GM19351 (cell line): ENCODE data around the gene HS6ST1.

Experiments used
- ATAC-seq: cut with Tn5 transposase; IDR thresholded peaks from one replicate; pipeline ENCODE4 v1.9.1; 2021; ENCODE audit warnings: mild to moderate bottlenecking, moderate library complexity; ENCODE audit not compliant: unreplicated experiment

The HS6ST1 gene

DNA sequence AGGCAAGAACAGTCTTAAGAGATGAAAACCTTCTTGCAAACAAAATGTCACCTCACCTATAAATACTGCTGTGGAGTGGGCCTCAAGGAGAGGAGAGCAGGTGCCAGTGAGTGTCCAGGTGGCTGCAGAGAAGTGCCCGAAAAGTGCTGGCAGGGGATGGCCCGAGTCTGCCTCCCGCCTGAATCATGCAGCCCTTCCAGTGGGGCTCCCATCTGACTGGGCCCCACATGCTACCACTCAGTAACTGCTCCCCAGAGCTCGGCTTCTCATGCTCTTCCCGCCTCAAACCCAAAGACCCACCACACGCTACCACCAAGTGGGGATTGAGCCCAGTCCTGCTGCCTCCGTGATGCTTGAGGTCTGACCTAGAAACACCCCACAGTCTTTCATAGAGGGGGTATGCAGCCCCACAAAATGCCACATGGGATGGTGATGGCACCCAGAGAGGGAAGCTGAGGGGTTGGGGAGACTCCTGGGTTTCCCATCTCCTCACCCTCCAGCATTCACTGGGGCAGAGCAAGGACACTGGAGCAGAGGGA is 7.4 kb downstream of the HS6ST1 start:
- no peak for ATAC-seq

DNA sequence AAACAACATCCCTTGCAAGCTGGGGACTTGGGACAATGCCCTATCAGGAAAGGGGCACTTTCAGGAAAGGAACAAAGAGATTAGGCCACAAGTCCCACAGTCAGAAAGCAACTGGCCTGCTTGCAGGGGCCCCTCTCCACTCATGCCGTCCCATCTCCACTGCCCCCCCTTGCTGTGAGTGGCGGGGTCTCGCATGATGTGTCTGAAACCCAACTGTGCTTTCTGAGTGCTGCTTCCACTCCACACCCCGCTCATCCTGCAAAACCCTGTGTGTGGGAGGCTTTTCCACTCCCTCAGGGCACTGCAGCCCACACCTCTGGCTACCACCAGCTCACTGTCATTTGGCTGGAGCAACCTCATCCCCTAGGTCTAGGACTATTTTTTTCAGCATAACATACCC is 7.9 kb downstream of the HS6ST1 start:
- ATAC-seq = no peak

DNA sequence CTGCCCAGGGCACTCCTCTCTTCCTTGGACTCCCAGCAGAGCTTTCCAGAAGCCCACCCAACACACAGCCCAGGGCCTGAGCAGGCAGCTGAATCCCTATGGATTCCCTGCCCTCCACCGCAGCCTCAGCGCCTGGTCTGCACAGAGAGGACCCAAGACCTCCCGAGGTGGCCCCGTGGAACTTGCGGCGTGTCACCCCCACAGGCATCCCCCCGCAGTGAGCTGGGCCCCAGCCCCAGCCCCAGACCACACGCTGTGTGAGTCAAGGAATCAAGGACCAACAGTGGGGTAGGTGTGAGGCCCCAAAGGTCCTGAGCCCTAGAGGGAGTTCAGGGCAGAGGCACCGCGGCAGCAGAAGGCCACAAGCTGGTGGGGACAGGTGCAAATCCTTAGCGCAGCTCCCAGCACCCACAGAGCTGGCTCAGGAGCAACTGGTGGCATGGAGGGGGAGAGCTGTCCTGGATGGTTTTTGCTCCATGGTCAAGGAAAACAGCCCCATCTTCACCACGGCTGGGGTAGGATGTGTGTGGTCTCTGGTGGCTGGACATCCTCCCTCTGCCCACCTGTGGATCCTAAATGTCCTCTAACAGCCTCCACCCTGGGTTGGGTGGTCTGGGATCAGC is 8.5 kb downstream of the HS6ST1 start:
- ATAC-seq = no peak

DNA sequence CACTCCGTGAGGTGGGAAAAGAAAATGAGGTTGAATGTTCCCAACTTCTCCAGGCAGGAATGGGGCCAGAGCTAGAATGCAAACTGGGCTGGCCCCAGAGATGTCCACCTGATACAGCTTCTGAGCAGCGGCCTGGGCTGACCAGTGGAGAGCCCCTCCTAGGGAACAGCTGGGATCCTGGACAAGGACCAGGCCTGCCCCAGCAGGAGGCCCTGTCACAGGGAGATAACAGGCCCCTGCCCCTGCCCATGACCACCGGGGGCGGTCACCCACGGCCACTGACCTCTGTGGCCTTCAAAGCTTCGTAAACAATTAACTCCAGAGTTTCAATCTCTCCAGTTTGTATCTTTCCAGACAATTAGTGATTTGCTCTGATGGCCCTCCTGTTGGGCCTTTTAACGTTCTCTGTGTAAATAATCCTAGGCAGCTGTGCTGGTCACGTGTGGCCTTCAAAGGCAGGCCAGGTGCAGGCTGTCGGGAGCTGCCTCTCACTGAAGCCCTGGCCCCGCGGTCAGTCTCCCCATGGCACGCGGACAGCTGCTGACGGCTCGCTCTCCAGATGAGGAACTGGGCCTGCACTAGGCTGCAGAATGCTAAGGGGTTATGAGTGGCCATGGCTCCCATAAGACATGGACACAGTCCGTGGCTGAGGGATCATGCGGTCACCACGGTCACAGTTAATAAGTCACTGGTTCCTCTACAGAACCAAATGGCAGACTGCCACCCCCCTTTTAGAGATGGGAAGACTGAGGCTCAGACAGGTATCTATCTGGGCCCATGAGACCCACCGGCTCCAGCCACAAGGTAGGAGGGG is 9.2 kb downstream of the HS6ST1 start:
- no peak for ATAC-seq

DNA sequence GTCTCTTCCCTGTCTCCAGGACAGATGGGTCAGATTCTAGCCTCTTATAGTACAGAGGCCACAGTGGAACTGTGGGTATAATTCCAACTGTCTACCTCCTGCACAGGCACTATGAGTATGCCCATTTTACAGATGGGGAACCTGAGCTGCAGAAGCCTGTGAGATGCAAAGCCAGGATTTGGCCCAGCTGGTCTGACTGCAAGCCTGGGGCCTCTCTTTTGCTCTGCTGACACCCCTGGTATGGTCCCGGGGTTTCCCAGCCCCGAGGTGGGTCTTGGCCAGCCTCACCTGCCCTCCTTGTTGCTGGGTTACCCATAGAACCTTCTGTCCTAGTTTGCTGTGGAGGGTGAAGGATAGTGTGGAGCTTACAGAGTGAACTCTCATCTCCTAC is 9.8 kb downstream of the HS6ST1 start:
- no peak for ATAC-seq

DNA sequence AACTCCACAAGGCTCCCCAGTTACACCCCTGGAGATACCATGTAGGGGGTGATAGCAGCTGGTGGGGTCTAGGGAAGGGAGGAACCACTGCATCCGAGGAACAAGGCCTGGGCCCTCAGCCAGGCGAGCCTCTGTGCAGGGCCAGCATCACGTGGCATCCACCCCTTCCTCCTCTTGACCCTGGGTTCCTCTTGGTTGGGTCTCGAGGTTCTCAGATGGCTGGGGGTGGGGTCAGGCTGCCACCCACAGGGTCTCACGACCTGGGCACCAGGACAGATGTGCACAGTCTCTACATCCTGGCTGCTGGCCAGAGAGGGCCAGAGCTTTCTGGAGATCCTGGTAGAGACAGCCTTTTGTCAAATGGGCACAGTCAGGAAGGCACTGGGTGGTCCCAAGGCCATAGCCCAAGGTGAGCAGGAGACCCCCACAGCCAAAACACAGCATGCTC is 10.4 kb downstream of the HS6ST1 start:
- ATAC-seq = no peak

DNA sequence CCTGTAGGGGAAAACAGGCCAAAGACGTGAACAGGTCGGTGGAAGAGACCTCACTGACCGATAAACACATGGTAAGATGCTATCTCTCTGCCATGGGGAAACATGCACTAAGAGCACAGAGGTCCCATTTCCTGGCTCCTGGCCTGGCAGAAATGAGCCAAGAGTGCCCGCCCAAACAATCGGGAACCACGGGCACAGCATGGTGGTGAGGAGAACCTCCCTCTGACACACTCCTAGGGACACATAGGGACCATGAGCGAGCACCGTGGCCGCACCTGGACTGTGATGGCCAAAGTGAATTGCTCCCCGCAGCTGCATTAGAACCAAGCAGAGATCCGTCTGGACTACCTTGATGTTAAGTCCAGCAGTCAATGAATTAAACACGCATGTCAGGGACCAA is 11.1 kb downstream of the HS6ST1 start:
- ATAC-seq = no peak

DNA sequence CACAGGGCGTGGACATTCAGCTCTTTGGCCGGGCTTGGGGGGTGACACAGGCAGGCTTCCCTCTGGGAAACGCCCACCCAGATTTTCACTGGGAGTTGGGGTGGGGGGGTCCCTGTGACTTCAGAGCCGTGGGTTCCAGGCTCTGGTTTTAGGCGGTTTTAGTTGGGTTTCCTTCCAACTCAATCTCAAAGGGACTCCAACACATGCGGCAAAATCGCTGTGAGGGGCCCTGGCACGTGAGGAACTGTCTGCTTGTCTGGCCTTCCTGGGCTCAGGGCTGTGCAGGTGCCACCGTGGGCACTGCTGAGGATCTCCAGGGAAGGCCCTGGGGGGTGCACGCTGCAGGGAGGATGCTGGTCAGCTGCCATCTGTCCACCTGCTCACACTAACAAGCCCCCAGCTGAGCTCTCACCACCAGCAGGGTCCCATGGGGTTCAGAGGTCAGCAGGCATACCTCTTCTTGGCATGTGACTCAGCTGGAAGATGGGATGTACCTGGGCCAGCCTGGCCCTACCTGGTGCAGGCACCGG is 11.7 kb downstream of the HS6ST1 start:
- ATAC-seq = no peak

DNA sequence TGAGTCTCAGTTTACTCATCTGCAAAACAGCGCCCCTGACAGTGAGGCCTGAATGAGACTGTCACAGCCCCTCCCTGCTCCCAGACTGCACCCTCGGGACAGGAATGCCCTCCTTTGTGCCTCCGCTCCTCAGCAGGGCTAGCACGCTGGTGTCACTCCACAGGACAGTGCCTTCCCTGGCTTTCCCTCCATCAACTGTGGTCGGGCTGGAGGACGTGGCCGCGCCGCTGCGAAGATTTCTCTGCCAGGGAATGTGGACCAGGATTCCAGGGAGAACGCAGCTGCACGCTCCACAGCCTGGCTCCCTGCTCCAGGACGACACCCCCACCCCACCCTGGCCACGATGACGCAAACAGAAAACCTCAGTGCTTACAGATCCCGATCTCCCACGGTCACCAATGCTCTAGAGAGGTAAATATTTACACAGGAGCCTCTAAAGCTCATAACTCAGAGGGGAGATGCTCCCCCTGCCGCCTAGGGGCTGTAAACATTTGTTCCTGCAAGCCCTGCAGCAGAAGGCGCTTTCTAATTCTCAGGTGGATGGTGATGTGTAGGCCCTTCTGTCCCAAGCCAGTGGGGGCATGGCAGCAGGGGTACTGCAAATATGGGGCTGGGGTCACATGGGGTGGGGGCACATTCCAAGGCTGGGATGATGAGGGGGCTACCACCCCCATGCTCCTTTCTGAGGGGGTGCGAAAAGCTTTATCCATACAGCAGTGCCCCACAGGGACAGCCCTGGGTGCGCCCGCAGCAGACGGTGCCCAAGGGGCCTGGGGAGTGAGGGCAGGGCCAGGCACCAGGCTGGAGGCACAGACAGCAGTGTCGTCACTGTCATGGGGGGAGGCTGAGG is 12.4 kb downstream of the HS6ST1 start:
- ATAC-seq = no peak

DNA sequence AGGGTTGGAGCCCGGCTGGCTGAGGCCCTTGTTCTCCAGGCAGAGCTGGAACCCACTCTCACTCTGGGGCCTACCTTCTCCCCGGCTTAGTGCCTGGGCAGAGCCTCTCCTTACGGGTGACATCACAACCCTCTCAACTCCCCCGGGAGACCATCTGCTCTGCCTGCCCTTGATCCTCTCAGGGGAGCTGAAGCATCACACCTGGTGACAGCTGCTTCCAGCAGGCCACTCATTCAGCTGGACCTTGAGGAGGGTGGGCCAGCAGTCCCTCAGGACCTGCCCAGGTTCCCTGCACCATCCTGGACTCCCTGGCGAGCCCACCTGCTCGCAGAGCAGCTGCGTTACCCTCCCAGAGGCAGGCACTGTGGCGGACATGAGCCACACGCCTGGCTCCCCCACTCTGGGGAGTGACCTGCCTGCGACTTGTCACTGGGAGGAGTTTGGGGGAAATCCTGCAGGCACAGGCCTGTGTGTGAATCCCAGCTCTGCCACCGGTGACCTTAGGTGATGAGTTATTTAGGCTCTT is 13.1 kb downstream of the HS6ST1 start:
- ATAC-seq = no peak

DNA sequence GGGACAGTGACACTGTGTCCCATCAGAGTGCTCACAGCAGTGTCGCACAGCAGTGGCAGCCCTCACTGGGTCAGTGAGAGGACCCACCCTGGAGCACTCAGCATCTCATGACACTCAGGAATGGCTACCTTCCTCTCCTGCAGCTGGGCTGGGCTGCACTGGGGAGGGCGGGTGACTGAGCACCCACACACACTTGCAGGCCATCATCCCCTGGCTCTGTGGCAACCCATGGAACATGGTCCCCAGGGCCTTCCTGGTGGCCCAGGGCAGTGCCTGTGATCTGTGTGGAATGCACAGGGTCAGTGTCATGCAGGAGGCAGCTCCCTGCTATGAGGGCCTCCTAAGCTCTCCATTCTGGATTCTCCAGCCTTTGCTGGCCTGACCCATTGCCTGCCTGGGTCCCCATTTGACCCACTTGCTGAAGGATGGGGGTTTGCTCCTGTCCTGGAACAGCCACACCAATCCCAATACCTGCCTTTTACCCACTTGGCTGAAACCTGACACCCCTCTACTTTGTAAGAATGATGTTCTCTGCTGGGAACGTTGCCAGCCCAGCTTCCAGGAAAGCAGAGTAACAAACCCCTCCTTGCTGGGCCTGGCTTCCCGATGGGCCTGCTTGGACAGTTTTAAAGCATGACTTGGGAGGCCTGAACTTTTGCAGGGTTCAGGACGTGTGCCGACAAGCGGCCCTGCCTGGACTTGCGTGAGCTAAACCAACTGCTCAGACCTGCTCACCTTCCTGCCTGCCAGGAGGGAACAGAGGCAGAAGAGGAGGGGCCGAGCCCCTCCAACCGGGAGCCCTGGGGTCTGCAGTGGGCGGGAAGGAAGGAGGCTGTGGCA is 13.7 kb downstream of the HS6ST1 start:
- no peak for ATAC-seq

DNA sequence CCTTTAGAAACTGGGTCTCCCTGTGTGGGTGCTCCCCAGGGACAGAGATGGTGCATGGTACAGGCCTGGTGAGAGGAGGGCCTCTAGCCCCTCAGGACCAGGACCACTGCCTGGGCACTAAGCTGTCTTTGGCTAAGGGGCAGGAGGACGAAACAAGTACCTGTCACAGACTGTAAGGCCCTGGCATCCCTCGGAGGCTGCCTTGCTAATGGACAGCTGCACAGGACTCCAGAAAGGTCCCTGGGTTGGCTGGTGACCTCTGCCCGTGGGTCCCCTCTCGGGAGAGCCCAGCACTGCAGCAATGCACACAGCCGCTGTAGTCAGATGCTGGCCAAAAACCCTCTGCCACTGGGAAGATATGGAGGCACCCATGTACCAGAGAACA is 14.3 kb downstream of the HS6ST1 start:
- no peak for ATAC-seq

DNA sequence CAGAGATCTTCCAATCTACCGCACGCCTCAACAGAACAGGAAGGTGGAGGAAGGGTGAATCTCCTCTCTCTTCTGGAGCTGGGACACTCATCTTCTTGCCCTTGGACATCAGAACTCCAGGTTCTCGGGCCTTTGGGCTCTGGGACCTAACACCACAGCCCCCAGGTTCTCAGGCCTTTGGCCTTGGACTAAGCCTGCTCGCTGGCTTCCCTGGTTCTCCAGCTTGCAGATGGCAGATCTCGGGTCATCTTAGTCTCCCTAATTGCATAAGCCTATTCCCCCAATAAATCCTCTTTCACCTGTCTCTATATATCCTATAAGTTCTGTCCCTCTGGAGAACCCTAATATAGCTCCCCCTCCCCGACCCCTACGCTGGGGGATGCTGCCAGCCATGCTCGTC is 14.8 kb downstream of the HS6ST1 start:
- no peak for ATAC-seq

DNA sequence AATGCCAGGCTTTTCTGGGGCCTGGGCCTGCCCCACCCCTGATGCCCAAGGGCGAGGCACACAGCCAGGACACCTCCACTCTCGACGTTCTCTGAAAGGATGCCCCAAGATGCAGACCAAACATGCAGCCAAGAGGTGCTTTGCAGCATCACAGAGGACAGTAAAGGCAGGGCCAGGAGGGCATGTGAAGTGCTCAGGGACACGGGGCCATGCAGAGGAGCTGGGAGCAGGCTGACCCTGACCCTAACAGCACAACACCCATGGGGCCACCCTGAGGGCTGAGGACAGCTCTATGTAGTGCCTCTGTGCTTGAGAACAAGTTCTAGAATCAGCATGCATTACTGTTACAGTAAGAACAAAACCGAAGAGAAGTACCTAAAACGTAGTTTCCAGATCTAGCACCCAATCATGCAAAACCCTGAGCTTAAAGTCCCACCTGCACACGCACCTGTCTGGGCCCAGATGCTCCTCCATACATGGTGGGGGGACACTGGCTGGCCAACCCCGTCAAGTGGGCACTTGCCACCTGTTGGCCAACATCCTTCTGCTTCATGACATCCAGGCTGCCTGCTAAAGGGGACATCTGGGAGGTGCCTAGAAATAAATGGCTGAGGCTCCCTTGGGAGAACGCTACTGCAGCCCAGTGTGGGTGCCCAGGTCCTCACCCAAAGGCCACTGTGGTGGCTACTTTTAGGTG is 15.4 kb downstream of the HS6ST1 start:
- ATAC-seq = no peak

DNA sequence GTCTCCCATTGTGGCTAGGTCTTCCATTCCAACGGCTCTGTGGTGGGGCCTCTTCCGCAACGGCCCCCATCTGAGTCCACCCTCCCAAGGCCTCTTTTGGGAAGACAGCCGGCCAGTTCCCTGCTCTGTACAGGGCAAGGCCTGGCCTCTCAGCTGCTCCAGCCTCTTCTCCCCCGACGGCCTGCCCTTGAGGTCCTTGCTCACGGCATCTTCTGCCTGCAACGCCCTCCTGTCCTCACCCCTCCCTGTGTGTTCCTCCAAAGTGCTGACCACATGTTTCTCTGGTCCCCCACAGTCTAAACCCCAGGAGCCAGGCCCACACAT is 16.0 kb downstream of the HS6ST1 start:
- ATAC-seq = no peak

DNA sequence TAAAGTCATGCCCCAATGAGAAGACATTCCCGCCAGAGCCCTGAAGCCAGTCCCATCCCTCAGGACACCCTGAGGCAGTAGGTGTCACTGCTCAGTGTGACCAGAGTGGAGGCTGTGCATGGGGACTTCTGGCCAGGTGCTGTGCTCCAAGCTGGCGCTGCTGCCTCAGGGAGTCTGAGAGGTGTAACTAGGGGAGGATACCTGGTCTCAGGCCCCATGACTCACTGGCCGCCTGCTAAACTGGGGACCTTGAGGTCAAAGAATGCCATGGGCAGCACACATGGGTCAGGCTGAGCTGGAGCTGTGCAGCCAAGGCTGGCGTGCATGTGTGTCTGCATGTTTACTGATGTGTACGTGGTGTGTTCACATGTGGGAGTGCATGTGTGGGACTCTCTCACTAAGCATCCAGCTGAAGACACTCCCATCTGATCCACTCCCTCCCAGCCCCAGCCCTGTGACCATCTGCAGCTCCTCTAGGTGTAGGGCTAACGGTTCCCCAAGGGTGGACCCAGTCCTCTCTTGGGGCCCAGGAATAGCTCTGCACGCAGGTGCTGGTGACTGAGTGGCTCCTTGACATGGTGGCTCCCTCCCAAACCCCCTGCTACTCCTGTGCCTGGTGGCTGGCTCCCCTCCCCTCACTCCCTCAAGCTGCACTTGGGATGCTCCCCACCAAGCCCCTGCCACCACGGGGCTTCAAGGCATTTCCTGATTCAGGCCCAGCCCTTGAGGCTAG is 16.5 kb downstream of the HS6ST1 start:
- ATAC-seq = no peak

DNA sequence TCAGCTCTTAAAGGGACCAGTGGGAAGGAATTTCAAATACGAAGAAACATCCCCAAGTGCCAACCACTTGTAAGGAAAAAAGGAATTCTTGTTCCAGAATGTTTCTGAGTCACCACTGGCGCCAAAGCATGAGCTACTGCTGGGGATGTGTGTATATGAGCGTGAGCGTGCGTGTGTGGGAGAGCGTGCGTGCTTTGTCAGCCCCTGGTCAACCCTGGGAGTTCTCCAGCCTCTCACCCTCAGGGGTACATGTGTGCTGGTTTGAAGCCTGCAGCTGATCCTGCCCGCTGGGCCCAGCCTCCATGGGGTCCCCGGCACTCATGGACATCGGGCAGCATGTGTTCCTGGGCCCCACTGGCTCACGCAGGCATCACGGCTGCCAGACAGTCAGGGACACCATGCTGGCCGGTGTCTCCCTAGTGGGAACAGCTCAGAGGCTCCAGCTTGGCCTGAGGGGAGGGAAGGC is 17.1 kb downstream of the HS6ST1 start:
- no peak for ATAC-seq

DNA sequence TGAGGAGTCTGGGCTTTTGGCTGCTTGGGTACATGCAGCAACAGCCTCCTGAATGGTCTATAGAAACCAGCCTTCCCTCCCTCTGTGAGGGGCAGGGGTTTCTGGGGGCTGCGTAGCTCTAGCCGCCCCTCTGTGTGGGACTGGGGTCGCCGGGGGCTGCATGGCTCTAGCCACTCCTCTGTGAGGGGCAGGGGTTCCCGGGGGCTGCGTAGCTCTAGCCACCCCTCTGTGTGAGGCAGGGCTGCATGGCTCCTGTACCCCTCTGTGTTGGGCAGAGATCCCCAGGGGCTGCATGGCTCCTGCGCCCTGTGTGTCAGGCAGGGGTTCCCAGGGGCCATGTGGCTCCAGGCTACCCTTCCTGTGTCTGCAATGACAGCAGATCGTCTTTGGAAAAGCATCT is 17.6 kb downstream of the HS6ST1 start:
- no peak for ATAC-seq
